ENCODE data around the gene SPNS3.
A peak's percentile ranks its signal among the peaks of the same experiment; 100 is the strongest.

The SPNS3 gene

DNA sequence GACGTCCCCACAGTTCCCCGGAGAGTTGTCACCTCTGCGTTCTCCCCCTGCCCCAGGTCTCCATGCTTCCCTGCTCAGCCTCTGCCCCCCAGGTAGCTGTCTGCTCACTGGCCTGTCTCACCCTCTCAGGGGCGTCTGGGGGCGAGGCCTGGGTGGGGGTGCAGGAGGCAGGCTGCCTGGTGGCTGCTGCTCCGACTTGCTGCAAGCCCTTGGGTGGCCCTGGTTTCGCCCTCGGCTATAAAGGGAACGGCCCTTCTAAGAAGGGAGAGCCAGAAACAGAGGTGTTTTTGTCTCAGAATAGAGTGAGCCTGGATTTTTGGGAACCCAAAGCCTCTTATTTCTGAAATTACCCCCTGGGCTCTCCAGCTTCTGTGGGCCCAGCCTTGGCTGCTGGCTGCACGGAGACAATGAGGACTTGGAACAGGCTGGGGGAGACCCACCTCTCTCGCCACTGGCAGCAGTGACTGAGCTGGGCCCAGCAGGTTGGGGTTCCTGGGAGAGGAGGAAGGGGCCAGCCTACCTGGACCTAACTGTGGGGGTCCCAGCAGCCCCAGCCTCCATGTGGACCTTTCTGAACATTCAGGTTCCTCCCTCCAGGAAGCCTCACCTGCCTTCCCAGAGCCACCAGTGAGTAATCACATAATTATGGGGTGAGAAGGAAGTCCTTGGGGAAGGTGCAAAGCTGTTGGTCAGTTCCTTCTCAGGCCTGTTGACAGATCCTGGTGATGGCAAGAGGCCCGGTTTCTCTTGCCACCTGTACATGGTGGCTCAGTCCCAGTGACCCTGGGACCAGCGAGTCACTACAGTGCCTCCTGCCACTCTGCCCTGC is 49.5 kb downstream of the SPNS3 start:
- Mint-ChIP-seq H3K4me1 (peaks cover 20% of the 10 kb centered on the region), H3K4me3 (no peak overlapping the region), H3K36me3 (no peaks in the 10 kb centered on the region), H3K9me3 (no peaks in the 10 kb centered on the region), H3K27me3 (peaks cover 9% of the 10 kb centered on the region), H3K27ac (no peak overlapping the region)
- no peak for ATAC-seq (ENCODE audit: low read depth)
- no peak for DNase-seq (ENCODE audit: low spot score in 2 of 2)

DNA sequence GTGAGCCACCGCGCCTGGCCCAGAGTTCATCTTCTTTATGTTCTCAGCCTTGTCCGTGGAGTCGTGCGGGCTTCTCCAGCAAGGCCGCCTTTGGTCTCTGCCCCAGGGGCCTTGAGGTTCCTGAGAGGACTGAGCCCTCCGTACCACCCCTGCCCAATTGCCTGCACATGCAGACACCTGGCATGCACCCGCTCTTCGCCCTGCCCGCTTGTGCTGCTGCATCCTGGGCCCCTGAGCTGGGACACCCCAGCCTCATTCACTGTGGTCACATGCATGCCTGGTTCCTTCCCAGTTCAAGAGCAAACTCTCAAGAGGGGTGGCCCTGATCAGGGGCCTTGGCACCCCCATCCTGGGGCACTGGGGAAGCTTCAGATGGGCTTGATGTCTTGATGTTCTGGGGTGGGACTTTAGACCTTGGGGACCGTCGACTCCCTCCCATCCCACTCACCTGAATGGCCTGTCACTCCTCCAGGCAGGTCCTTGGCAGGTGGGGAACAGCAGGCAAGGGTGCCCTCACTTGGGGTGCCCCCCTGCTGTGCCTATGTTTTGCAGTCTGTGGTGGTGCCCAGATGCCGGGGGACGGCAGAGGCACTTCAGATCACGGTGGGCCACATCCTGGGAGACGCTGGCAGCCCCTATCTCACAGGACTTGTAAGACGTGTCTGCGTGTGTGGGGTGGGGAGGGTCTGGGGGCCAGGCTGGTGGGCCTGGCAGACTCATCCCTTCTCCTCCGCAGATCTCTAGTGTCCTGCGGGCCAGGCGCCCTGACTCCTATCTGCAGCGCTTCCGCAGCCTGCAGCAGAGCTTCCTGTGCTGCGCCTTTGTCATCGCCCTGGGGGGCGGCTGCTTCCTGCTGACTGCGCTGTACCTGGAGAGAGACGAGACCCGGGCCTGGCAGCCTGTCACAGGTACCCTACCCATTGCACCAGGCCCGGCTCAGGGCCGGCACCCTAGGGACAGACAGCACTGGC is 52.2 kb downstream of the SPNS3 start:
- H3K36me3 Mint-ChIP-seq, result no peaks in the 10 kb centered on the region
- H3K4me1 Mint-ChIP-seq, result peaks cover 17% of the 10 kb centered on the region
- H3K4me3 Mint-ChIP-seq, result peak overlapping the region; percentile 78
- H3K27me3 Mint-ChIP-seq, result peaks cover 9% of the 10 kb centered on the region
- no peak for DNase-seq (ENCODE audit: low spot score in 2 of 2)
- ATAC-seq (ENCODE audit: low read depth), result peak; percentile 61
- H3K27ac Mint-ChIP-seq, result no peak overlapping the region
- H3K9me3 Mint-ChIP-seq, result no peaks in the 10 kb centered on the region

DNA sequence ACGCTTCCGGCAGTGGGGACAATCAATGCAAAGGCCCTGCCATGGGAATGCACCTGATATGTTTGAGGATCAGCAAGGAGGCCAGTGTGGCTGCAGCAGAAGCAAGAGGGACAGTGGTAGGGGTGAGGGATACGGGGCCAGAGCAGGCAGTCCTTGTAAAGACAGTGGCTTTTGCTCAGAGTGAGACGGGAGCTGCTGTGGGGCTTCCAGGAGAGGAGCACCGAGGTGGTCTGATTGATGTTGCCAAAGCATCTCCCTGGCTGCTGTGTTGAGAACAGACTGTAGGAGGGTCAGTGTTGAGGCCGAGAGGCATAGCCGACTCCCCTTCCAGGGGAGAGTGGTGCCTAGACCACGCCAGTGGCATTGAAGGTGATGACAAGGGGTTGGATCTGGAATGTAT is 53.6 kb downstream of the SPNS3 start:
- no peak for DNase-seq (ENCODE audit: low spot score in 2 of 2)
- ATAC-seq (ENCODE audit: low read depth), result no peak
- no peak overlapping the region for H3K4me3 Mint-ChIP-seq
- H3K36me3 Mint-ChIP-seq, result no peaks in the 10 kb centered on the region
- H3K9me3 Mint-ChIP-seq, result no peaks in the 10 kb centered on the region
- H3K27ac Mint-ChIP-seq, result no peak overlapping the region
- H3K27me3 Mint-ChIP-seq, result peaks cover 5% of the 10 kb centered on the region
- peaks cover 18% of the 10 kb centered on the region for H3K4me1 Mint-ChIP-seq

DNA sequence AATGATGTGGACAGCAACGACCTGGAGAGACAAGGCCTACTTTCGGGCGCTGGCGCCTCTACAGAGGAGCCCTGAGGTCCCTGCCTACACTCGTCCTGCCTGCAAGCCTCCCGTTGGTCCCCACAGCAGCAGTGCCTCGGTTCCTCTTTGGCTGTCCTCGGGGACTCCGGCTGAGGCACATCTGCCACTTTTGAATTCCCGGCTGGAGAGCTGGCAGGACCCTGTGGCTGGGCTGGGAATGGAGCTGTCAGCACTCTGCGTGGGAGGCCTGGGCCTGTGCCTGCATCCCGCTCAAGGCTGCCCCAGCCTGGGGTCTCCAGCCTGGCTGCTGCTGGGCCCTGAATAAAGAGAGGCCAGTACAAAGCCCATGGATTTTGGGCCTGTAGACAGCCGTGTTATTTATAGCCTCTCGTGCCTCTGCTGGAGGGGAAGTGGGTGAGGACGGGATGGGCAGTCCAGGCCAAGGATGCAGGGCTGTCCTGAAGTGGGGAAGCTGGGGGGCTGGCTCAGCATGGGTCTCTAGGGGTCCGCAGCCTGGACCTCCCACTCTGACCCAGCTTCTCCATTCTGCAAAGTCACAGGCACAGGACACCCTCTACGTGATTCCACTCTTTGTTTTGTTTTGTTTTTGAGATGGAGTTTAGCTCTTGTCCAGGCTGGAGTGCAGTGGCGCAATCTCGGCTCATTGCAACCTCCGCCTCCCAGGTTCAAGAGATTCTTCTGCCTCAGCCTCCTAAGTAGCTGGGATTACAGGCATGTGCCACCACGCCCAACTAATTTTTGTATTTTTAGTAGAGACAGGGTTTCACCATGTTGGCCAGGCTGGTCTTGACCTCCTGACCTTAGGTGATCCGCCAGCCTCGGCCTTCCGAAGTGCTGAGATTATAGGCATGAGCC is 54.3 kb downstream of the SPNS3 start:
- no peak overlapping the region for H3K27ac Mint-ChIP-seq
- H3K27me3 Mint-ChIP-seq, result peaks cover 5% of the 10 kb centered on the region
- no peak overlapping the region for H3K4me3 Mint-ChIP-seq
- ATAC-seq (ENCODE audit: low read depth) (no peak), DNase-seq (ENCODE audit: low spot score in 2 of 2) (no peak)
- no peaks in the 10 kb centered on the region for H3K36me3 Mint-ChIP-seq
- peaks cover 25% of the 10 kb centered on the region for H3K4me1 Mint-ChIP-seq
- no peaks in the 10 kb centered on the region for H3K9me3 Mint-ChIP-seq

DNA sequence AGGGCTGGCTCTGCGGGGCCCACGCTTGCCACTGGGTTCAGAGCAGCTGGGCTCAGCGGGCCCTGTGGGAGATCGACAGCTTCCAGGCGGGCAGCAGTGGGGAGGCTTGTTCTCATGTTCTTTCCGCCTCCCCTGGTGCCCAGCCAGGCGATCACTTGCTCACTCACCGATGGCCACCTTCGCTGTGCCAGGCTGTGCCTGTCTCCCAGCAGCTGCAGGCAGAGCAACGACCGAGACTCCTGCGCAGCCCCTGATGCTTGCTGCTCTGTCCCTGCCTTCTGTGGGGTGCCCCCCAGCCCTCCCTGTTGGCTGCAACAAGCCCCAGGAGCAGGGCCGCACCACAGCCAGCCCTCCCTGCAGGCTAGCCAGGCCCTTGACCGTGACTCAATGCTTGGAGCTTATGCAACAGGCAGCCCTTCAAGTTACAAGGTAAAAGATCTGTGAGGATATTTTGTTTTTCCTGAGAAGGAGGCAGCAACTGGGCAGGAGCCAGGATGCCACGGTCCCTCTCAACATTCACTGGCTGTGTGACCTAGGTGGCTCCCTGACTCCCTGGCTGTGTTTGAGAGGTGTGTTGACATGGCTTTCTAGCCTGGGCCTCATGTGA is 55.4 kb downstream of the SPNS3 start:
- H3K27ac Mint-ChIP-seq, result no peak overlapping the region
- H3K9me3 Mint-ChIP-seq, result no peaks in the 10 kb centered on the region
- peaks cover 5% of the 10 kb centered on the region for H3K27me3 Mint-ChIP-seq
- H3K36me3 Mint-ChIP-seq, result no peaks in the 10 kb centered on the region
- peaks cover 30% of the 10 kb centered on the region for H3K4me1 Mint-ChIP-seq
- no peak overlapping the region for H3K4me3 Mint-ChIP-seq
- no peak for DNase-seq (ENCODE audit: low spot score in 2 of 2)
- no peak for ATAC-seq (ENCODE audit: low read depth)

DNA sequence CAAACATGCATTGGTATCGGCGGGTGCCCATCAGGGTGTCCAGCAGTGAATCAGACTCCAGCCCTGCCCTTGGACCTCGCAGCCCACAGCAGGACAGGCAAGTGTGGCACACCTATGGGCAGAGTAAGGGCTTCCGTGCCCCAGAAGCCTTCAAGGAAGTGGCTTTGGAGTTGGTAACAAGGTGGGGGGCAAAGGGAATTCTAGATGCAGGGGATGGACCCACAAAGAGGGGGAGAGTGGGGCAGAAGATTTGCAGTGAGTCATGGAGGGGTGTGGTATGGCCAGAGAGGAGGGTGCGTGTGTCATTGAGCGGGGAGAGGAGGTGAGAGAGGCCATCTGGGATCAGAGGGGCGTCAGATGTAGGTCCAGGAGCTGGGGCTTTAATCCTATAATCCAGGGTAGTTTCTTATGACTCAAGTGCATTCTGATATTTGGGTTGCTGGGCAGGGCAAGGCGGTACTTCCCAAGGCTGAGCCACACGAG is 56.4 kb downstream of the SPNS3 start:
- DNase-seq (ENCODE audit: low spot score in 2 of 2) (no peak), ATAC-seq (ENCODE audit: low read depth) (no peak)
- H3K36me3 Mint-ChIP-seq, result no peaks in the 10 kb centered on the region
- H3K27ac Mint-ChIP-seq, result no peak overlapping the region
- H3K4me1 Mint-ChIP-seq, result peaks cover 24% of the 10 kb centered on the region
- H3K27me3 Mint-ChIP-seq, result peaks cover 5% of the 10 kb centered on the region
- H3K9me3 Mint-ChIP-seq, result no peaks in the 10 kb centered on the region
- H3K4me3 Mint-ChIP-seq, result no peak overlapping the region

DNA sequence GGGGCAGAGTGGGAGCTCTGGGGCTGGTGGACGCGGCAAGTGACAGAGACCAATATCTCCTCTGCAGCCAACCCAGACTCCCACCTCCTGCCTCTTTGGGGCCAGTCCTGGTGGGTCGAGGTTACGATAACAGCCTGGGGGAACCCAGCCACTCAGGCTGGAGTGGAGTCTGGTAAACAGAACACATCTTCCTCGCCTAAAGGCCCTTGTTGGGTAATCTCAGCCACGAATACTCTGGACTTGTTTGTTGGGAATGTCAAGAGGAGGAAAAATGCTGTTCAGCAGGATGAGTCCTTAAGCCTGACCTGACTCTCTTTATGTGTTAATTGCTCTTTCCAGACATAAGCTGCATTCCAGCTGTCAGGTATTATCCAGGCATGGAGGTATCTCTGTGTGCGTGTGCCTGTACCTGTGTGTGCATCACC is 56.9 kb downstream of the SPNS3 start:
- peaks cover 5% of the 10 kb centered on the region for H3K27me3 Mint-ChIP-seq
- ATAC-seq (ENCODE audit: low read depth), result no peak
- no peaks in the 10 kb centered on the region for H3K36me3 Mint-ChIP-seq
- H3K27ac Mint-ChIP-seq, result no peak overlapping the region
- peaks cover 24% of the 10 kb centered on the region for H3K4me1 Mint-ChIP-seq
- DNase-seq (ENCODE audit: low spot score in 2 of 2), result no peak
- H3K9me3 Mint-ChIP-seq, result no peaks in the 10 kb centered on the region
- H3K4me3 Mint-ChIP-seq, result no peak overlapping the region

DNA sequence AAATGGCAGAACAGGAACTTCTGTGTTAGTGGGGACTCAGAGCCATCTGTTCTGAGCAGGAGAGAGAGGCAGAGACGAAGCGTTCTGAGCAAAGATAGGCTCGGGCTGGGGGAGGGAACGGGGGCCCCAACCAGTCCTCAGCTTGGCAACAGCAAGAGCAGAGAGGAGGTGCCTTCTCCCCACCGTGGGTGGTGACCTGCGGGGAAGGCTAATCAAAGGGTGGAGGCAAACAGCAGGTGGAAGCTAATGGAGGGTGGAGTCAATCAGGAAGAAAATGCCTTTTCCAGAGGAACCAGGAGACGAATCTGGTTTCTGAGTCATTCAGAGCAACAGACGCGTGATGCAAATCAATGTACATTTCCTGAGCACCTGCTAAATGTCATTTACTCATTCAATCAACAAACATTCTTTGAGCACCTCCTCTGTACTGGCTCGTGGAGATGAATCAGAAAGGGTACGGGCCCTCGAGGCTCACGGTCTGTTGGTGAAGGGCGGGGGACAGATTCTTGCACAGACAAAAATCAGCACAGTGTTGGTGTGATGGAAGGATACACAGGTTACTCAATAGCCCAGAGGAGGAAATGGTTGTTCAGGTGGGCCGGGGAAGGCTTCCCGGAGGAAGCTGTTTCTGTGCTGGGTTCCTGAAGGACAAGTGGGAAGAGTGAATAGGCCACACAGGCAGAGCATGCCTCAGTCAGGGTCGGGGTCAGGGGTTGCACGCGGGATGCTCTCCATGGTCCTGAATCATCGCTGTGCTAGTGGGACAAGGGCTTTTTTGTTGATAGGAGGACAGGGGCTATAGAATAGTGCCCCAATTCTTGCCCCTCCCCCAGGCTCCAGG is 59.2 kb downstream of the SPNS3 start:
- H3K36me3 Mint-ChIP-seq, result no peaks in the 10 kb centered on the region
- ATAC-seq (ENCODE audit: low read depth), result peak; percentile 37
- no peaks in the 10 kb centered on the region for H3K9me3 Mint-ChIP-seq
- no peak overlapping the region for H3K27ac Mint-ChIP-seq
- DNase-seq (ENCODE audit: low spot score in 2 of 2), result no peak
- peaks cover 3% of the 10 kb centered on the region for H3K27me3 Mint-ChIP-seq
- peaks cover 29% of the 10 kb centered on the region for H3K4me1 Mint-ChIP-seq
- H3K4me3 Mint-ChIP-seq, result peak overlapping the region; percentile 51

DNA sequence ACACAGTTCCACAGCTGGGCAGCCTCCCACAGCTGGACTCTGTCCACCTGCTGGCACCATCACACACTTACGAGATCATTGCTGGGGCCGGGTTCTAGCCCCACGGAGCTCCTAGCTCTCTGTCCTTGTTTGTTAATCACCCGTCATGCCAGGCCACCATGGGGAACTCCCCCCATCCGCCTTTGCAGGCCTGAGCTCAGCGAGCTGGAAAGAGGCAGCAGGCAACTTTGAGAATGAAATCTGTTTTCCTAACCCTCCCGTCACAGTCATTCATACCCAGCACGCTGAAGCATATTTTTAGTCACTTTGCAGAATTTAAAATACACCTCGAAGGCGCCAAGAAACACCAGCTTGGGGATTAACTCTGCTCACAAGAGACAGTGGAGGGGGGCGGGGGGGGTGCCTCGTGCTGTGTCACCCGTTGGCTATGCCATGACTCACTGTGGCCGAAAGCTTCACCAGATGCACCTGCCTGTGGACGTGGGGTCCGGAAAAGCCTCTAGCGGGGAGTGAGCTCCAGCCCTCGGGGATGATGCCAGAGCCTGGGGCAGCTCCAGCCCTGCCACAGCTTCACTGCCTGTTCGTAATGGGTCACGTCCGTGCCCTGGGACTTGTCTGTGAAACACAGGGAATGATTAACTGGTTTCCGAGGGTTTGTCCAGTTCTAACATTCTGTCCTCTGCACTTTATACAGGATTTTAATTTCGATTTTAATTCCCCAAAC is 63.5 kb downstream of the SPNS3 start:
- Mint-ChIP-seq H3K4me1 (peaks cover 40% of the 10 kb centered on the region), H3K9me3 (no peaks in the 10 kb centered on the region), H3K27me3 (peaks cover 8% of the 10 kb centered on the region), H3K27ac (no peak overlapping the region), H3K36me3 (no peaks in the 10 kb centered on the region), H3K4me3 (peak overlapping the region; percentile 6)
- no peak for DNase-seq (ENCODE audit: low spot score in 2 of 2)
- peak; percentile 52 for ATAC-seq (ENCODE audit: low read depth)

DNA sequence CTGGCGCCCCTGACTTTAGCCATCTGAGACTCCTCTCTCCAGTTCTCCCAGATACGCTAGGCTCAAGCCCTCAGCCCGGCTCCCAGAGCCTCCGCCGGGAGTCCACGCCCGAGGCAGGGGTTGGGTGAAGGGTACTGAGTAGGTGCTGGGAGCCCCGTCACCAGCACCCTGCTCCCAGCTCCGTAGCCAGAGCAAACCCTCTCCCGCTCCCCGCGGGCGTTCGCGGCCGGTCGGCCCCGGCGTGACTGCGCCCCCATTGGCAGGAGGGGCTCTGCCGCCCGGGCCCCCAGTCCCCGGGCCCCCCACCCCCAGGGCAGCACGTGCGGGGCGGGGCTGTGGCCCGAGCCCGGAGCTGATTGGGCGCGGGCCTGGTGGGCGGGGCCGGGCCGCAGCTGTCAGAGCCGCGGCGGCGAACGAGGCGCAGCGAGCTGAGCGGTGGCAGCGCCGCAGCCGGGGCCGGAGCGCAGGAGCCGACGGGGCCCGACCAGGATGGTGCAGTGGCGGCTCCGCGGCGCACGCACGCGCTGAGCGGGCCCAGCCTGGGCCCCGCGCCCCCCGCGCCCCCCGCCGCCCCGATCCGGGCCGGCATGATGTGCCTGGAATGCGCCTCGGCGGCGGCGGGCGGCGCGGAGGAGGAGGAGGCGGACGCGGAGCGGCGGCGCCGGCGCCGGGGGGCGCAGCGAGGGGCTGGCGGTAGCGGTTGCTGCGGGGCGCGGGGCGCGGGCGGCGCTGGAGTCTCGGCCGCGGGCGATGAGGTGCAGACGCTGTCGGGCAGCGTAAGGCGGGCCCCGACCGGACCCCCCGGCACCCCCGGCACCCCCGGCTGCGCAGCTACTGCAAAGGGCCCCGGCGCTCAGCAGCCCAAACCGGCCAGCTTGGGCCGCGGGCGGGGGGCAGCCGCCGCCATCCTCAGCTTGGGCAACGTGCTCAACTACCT is 65.0 kb downstream of the SPNS3 start, which contains the start of gene SPNS2:
Gene SPNS2 (plus strand): TSS at position 421 of the 937 bp plus-strand sequence. CDS start 167 bp downstream, at position 588.
- ATAC-seq (ENCODE audit: low read depth), result peak; percentile 81
- peaks cover 28% of the 10 kb centered on the region for H3K4me1 Mint-ChIP-seq
- no peaks in the 10 kb centered on the region for H3K9me3 Mint-ChIP-seq
- no peaks in the 10 kb centered on the region for H3K36me3 Mint-ChIP-seq
- H3K27me3 Mint-ChIP-seq, result peaks cover 13% of the 10 kb centered on the region
- H3K4me3 Mint-ChIP-seq, result peak within 1 kb of the TSS; percentile 88
- no peak within 1 kb of the TSS for H3K27ac Mint-ChIP-seq
- peak; percentile 59 to 72 for DNase-seq (ENCODE audit: low spot score in 2 of 2)

Data from memory B cell (primary cell).